B cell (primary cell): ENCODE measurements around the gene SLC44A3.

Experiments used
- EZH2 ChIP-seq: IDR thresholded peaks from 2 replicates; pipeline ENCODE4 v1.6.1; 2012; ENCODE audit warnings: borderline replicate concordance, low read depth, mild to moderate bottlenecking, moderate library complexity, low read length; ENCODE audit not compliant: insufficient read depth, poor library complexity, severe bottlenecking
- TF ChIP-seq, protein P1 (sequence below): fragments of 200-600 bp; IDR thresholded peaks from one replicate; pipeline ENCODE4 v1.8.0; 2022; ENCODE audit warnings: antibody characterized with exemption, mild to moderate bottlenecking

- TF ChIP-seq, protein P1, sequence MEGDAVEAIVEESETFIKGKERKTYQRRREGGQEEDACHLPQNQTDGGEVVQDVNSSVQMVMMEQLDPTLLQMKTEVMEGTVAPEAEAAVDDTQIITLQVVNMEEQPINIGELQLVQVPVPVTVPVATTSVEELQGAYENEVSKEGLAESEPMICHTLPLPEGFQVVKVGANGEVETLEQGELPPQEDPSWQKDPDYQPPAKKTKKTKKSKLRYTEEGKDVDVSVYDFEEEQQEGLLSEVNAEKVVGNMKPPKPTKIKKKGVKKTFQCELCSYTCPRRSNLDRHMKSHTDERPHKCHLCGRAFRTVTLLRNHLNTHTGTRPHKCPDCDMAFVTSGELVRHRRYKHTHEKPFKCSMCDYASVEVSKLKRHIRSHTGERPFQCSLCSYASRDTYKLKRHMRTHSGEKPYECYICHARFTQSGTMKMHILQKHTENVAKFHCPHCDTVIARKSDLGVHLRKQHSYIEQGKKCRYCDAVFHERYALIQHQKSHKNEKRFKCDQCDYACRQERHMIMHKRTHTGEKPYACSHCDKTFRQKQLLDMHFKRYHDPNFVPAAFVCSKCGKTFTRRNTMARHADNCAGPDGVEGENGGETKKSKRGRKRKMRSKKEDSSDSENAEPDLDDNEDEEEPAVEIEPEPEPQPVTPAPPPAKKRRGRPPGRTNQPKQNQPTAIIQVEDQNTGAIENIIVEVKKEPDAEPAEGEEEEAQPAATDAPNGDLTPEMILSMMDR, result no peak
- TF ChIP-seq EZH2, result no peak
These were observed 81.7 kb downstream of the SLC44A3 start for GRCh38 chr1:94901841-94902240.
